ENCODE results near the gene ANKRD34A. TPM values are rescaled to one million over a fixed set of nuclear protein-coding genes. Genes with fewer than 3 reads are reported as not detected.

The ANKRD34A gene
- total RNA-seq, 4 donors from 2014 or later = 0.39 to 2.4 (median 1.3) TPM

DNA sequence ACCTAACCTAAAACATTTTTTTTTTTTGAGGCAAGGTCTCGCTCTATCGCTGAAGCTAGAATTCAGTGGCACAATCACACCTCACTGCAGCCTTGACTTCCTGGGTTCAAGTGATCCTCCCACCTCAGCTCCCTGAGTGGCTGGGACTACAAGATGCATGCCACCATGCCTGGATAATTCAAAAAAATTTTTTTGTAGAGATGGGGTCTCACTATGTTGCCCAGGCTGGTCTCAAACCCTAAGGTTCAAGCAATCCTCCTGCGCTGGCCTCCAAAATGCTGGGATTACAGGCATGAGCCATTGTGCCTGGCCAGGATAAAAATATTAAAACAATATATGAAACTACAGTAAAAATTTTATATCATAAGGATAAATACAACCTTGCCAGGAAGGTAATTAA lies 11.5 kb downstream of the ANKRD34A start:
- peaks cover 0 to 62% (median 26%) of the 10 kb centered on the region in 4 donors for H3K4me1 ChIP-seq
- WGBS, 2 donors = 94 to 99% methylated on average over 3 of the region's 3 CpGs
- H3K36me3 ChIP-seq = peaks cover 0 to 8% (median 0%) of the 10 kb centered on the region in 3 donors
- H3K4me3 ChIP-seq = no peak overlapping the region
- no peaks in the 10 kb centered on the region for H3K9me3 ChIP-seq
- no peak overlapping the region for H3K27ac ChIP-seq
- TF ChIP-seq POLR2A (IDR thresholded peaks at IDR 0.05) = no peak
- TF ChIP-seq EP300 (IDR thresholded peaks at IDR 0.05) = no peak
- TF ChIP-seq, protein P1, sequence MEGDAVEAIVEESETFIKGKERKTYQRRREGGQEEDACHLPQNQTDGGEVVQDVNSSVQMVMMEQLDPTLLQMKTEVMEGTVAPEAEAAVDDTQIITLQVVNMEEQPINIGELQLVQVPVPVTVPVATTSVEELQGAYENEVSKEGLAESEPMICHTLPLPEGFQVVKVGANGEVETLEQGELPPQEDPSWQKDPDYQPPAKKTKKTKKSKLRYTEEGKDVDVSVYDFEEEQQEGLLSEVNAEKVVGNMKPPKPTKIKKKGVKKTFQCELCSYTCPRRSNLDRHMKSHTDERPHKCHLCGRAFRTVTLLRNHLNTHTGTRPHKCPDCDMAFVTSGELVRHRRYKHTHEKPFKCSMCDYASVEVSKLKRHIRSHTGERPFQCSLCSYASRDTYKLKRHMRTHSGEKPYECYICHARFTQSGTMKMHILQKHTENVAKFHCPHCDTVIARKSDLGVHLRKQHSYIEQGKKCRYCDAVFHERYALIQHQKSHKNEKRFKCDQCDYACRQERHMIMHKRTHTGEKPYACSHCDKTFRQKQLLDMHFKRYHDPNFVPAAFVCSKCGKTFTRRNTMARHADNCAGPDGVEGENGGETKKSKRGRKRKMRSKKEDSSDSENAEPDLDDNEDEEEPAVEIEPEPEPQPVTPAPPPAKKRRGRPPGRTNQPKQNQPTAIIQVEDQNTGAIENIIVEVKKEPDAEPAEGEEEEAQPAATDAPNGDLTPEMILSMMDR (IDR thresholded peaks at IDR 0.05) = no peak
- H3K27me3 ChIP-seq = no peaks in the 10 kb centered on the region
- no peak for DNase-seq (ENCODE audit: low spot score in 2 of 2)

DNA sequence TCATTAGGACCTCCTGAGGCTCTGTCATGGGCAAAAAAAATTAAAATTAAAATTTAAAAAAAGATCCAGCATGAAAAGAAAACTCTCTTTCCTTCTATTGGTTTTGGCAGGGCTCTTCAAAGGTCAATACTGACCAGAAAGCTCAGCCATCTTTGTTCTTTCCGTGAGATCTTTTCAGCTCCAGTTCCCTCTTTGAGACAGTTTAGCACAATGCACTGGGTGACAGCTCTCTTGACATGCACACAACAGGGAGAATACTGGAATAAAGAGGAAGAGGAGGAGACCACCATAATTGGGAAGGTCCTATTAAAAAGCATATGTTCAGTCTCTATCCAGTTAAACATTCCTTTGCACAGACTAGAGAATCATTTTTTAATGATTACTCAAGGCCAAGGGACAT lies 12.8 kb downstream of the ANKRD34A start:
- 31 to 40% methylated on average over 1 of the region's 1 CpG for WGBS, 2 donors
- Histone ChIP-seq H3K4me1 (peaks cover 0 to 57% (median 23%) of the 10 kb centered on the region in 4 donors), H3K9me3 (no peaks in the 10 kb centered on the region), H3K27me3 (no peaks in the 10 kb centered on the region), H3K27ac (no peak overlapping the region), H3K4me3 (no peak overlapping the region), H3K36me3 (peaks cover 0 to 21% (median 6%) of the 10 kb centered on the region in 3 donors)
- TF ChIP-seq, protein P1 (IDR thresholded peaks at IDR 0.05) = no peak
- no peak for TF ChIP-seq EP300 (IDR thresholded peaks at IDR 0.05)
- TF ChIP-seq POLR2A (IDR thresholded peaks at IDR 0.05) = no peak
- no peak for DNase-seq (ENCODE audit: low spot score in 2 of 2)

DNA sequence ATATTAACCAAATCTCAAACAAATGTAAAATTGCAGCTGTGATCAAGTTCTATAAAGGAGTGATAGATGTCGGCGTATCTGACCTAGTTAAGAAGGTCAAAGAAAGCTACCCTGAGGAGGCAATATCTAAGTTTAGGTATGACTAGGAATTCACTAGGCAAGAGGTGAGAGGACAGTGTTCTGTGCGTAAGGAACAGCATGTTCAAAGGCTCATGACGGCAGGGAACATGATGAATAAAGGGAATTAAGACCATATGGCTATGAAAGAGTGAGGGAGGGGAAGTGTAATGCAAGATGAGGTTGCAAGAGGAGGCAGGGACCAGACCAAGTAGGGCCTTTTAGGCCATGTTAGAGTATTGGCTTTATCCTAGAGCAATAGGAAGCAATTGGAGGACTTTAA lies 15.2 kb downstream of the ANKRD34A start:
- H3K4me1 ChIP-seq = peaks cover 0 to 34% (median 4%) of the 10 kb centered on the region in 4 donors
- TF ChIP-seq POLR2A (IDR thresholded peaks at IDR 0.05) = no peak
- TF ChIP-seq, protein P1 (IDR thresholded peaks at IDR 0.05) = no peak
- no peak for TF ChIP-seq EP300 (IDR thresholded peaks at IDR 0.05)
- H3K4me3 ChIP-seq = no peak overlapping the region
- no peak overlapping the region for H3K27ac ChIP-seq
- 90 to 91% methylated on average over 4 of the region's 4 CpGs for WGBS, 2 donors
- no peaks in the 10 kb centered on the region for H3K27me3 ChIP-seq
- no peaks in the 10 kb centered on the region for H3K9me3 ChIP-seq
- H3K36me3 ChIP-seq = peaks cover 0 to 25% (median 6%) of the 10 kb centered on the region in 3 donors
- DNase-seq (ENCODE audit: low spot score in 2 of 2) = no peak

DNA sequence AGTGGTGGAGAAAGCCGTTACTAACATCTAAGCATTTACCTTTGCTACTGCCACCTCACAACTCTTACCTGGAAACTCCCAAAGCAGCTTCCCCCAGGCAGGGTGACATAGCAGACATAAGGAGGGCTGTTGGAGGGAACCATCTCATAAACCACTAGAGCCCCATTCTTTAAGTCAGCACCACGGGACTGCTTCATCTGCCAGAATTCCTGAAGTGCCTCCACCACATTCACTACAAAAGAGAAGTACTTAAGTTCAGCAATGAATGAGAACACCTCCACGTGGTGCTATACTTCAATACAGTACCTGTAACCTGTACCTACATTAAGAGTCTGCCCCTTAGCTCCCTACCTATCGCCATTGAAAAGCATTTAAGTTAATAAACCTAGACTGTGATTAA lies 16.8 kb downstream of the ANKRD34A start:
- Histone ChIP-seq H3K4me3 (no peak overlapping the region), H3K9me3 (no peaks in the 10 kb centered on the region), H3K4me1 (peaks cover 0 to 28% (median 0%) of the 10 kb centered on the region in 4 donors), H3K27me3 (no peaks in the 10 kb centered on the region), H3K27ac (no peak overlapping the region), H3K36me3 (peaks cover 0 to 28% (median 9%) of the 10 kb centered on the region in 3 donors)
- TF ChIP-seq POLR2A (IDR thresholded peaks at IDR 0.05) = no peak
- TF ChIP-seq EP300 (IDR thresholded peaks at IDR 0.05) = no peak
- TF ChIP-seq, protein P1 (IDR thresholded peaks at IDR 0.05) = no peak
- WGBS, 2 donors = 68 to 74% methylated on average over 4 of the region's 4 CpGs
- no peak for DNase-seq (ENCODE audit: low spot score in 2 of 2)

DNA sequence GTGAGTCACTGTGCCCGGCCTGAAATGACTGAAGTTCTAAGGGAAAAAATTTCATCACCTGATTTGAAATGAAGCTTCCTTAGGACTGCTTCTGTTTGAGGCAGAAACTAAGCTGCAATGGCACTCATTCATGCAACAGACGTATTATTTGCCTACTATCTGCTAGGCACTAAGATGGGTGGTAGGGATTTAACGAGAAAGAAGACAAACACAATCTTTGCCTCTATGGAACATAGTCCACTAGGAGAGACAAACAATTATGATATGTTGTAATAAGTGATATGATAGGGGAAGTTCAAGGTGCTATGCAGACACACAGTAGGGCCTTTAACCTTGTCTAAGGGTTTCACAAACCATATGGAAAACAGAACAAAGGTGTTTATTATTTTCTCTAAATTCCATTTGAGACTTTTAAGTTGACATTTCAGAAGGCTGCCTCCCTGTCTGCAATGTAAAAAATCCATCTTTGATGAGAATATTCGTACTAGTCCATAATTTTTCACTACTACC lies 17.8 kb downstream of the ANKRD34A start:
- no peaks in the 10 kb centered on the region for H3K9me3 ChIP-seq
- no peaks in the 10 kb centered on the region for H3K27me3 ChIP-seq
- no peak overlapping the region for H3K4me3 ChIP-seq
- no peak for DNase-seq (ENCODE audit: low spot score in 2 of 2)
- H3K4me1 ChIP-seq = peaks cover 0 to 27% (median 0%) of the 10 kb centered on the region in 4 donors
- TF ChIP-seq, protein P1 (IDR thresholded peaks at IDR 0.05) = no peak
- TF ChIP-seq POLR2A (IDR thresholded peaks at IDR 0.05) (no peak), EP300 (IDR thresholded peaks at IDR 0.05) (no peak)
- 78 to 85% methylated on average over 4 of the region's 4 CpGs for WGBS, 2 donors
- H3K27ac ChIP-seq = no peak overlapping the region
- H3K36me3 ChIP-seq = peaks cover 0 to 39% (median 10%) of the 10 kb centered on the region in 3 donors

Measured in tibial nerve (tissue), 4 donors.